Measurements from ENCODE around the gene TMPRSS12.
"Not testable (repeated sequence)": the region's sequence is repeated elsewhere in the genome, so short reads cannot be mapped to it uniquely, and the experiment has no call there.

Gene TMPRSS12

DNA sequence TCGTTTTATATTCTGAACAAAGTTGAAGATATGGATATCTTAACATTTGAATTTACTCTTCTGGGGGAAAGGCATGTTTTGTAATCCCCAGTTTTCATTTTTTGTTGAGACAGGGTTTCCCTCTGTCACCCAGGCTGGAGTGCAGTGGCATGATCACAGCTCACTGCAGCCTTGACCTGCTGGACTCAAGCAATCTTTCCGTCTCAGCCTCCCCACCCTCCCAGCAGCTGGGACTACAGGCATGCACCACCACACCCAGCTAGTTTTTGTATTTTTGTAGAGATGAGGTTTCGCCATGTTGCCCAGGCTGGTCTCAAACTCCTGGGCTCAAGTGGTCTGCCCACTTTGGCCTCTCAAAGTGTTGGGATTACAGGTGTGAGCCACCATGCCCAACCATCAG lies 84.2 kb downstream of the TMPRSS12 start:
- DNase-seq (ENCODE audit: low read depth): not testable (repeated sequence)

DNA sequence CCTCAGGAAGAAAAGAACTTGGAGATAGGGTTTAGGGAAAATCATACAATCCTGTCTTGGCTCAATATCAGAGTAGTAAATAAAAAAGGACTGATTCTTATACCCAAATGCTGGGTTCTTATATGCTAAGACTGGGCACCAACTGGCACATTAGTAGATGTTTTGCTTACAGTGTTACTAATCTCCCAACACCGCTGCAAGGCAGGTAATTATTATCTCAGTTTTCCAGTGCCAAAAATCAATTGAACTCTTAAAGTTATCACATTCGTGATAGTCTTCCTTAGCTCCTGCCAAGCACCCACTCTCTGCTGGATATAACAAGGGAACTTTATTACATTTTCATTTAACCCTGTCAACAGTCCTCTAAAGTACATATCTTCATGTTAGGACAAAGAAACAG lies 84.6 kb downstream of the TMPRSS12 start:
- no peak for DNase-seq (ENCODE audit: low read depth)

DNA sequence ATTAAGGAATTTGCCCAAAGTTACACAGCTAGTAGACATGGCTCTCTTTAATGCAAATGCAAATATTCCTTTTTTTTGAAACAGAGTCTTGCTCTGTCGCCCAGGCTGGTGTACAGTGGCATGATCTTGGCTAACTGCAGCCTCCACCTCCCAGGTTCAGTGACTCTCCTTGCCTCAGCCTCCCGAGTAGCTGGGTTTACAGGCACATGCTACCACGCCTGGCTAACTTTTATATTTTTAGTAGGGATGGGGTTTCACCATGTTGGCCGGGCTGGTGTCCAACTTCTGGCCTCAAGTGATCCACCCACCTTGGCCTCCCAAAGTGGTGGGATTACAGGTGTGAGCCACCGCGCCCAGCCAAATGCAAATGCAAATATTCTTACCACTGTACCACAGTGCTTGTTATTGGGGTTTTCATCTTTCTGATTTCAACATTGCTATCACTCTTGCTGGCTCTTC lies 85.1 kb downstream of the TMPRSS12 start:
- DNase-seq (ENCODE audit: low read depth): no peak

GRCh38 chr12:50928392-50928791 lies 85.7 kb downstream of the TMPRSS12 start:
- no peak for DNase-seq (ENCODE audit: low read depth)

- DNase-seq (ENCODE audit: low read depth): no peak
Observed at GRCh38 chr12:50929831-50930230, 87.1 kb downstream of the TMPRSS12 start.

DNA sequence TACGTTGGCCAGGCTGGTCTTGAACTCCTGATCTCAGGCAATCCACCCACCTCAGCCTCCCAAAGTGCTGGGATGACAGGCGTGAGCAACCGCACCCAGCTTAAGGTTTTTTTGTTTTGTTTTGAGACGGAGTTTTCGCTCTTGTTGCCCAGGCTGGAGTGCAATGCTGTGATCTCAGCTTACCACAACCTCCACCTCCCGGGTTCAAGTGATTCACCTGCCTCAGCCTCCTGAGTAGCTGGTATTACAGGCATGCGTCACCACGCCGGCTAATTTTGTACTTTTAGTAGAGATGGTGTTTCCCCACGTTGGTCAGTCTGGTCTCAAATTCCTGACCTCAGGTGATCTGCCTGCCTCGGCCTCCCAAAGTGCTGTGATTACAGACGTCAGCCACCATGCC lies 87.8 kb downstream of the TMPRSS12 start:
- not testable (repeated sequence) for DNase-seq (ENCODE audit: low read depth)

DNA sequence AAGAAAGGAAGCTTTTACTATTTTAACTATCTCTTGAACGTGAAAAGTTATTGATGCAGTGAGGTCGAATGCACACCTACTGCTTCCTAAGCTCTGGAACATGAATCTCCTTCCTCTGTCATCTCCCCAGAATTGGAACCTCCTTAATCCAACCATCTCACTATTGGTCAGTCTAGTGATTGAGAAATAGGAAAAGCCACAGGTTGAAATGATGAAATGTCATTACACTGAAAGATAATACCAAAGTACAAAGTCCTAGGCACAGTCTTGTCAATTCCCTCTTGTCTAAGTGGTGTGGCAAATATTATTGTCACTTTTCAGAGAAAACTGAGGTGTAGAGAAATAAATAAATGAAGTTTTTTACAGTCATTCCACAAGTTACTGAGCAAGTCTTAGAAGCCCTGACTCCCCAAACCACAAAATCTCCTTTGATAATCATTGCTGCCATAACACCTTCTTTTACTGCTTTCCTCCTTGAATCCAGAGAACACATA lies 90.1 kb downstream of the TMPRSS12 start:
- DNase-seq (ENCODE audit: low read depth): no peak

- no peak for DNase-seq (ENCODE audit: low read depth)
Observed at GRCh38 chr12:50933459-50934124, 90.9 kb downstream of the TMPRSS12 start.

- DNase-seq (ENCODE audit: low read depth): no peak
Observed at GRCh38 chr12:50934371-50934851, 91.7 kb downstream of the TMPRSS12 start.

- DNase-seq (ENCODE audit: low read depth): no peak
Observed at GRCh38 chr12:50934981-50935807, 92.5 kb downstream of the TMPRSS12 start.

DNA sequence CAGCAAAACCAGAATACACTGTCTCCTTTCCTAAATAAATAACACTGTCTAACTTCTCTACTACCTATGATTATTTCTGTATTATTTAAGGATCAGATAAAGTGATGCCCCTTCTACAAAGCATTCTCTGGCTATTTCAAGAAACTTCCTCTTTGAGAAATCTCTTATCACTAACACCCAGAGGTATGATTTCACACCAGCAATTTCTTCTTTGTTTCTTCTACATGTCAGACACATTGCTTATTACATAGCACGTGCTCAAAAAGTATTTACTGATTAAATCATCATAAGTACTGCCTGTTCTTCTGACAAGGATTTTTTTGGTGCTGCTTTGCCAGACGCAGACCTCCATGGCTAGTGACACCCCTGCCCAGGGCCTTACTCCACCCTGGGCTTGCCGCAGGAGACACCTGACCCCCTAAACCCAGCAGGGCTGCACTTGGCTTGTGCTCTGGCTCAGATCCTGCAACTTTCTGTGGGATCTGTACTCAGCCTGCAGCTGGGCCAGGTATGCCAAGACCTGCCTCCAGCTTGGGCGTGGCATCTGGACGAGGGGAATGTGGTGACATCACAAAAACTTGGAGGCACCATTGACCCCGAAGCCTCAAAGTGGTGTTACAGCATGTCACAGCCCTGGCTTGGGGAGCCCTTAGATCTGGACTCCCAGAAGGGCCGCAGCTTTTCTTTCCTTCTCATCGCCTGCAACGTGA lies 94.2 kb downstream of the TMPRSS12 start:
- no peak for DNase-seq (ENCODE audit: low read depth)
